Midbrain (tissue), 1 donor: ENCODE data around the gene OSBPL3.
"Not testable (repeated sequence)": the region's sequence is repeated elsewhere in the genome, so short reads cannot be mapped to it uniquely, and the experiment has no call there.

Experiments used
- DNase-seq: peaks from one replicate; lab custom pipeline; 2025; lab: John Stamatoyannopoulos, UW

Gene OSBPL3

GRCh38 chr7:24979863-24980533 lies at the start of gene OSBPL3:
OSBPL3 (minus strand) TSS chr7:24980178; CDS start chr7:24892472, 87,706 bp downstream.
- peak; percentile 98 for DNase-seq

GRCh38 chr7:25029075-25029474 lies 49.1 kb upstream of the OSBPL3 start:
- no peak for DNase-seq

- DNase-seq: no peak
These were observed 48.5 kb upstream of the OSBPL3 start for GRCh38 chr7:25028370-25029021.

GRCh38 chr7:25026156-25026555 lies 46.2 kb upstream of the OSBPL3 start:
- no peak for DNase-seq

GRCh38 chr7:25025218-25025671 lies 45.3 kb upstream of the OSBPL3 start:
- no peak for DNase-seq

GRCh38 chr7:25024066-25024465 lies 44.1 kb upstream of the OSBPL3 start:
- no peak for DNase-seq

GRCh38 chr7:25017671-25018070 lies 37.7 kb upstream of the OSBPL3 start:
- not testable (repeated sequence) for DNase-seq

GRCh38 chr7:25014756-25015155 lies 34.8 kb upstream of the OSBPL3 start:
- no peak for DNase-seq

GRCh38 chr7:25012710-25013109 lies 32.7 kb upstream of the OSBPL3 start:
- not testable (repeated sequence) for DNase-seq

- no peak for DNase-seq
These were observed 32.3 kb upstream of the OSBPL3 start for GRCh38 chr7:25012254-25012653.

GRCh38 chr7:25009257-25009656 lies 29.3 kb upstream of the OSBPL3 start:
- DNase-seq: no peak

- no peak for DNase-seq
These were observed 27.7 kb upstream of the OSBPL3 start for GRCh38 chr7:25007668-25008067.

- DNase-seq: no peak
These were observed 26.3 kb upstream of the OSBPL3 start for GRCh38 chr7:25006276-25006675.

- DNase-seq: no peak
These were observed 25.7 kb upstream of the OSBPL3 start for GRCh38 chr7:25005658-25006057.

GRCh38 chr7:25002786-25003185 lies 22.8 kb upstream of the OSBPL3 start:
- no peak for DNase-seq

- no peak for DNase-seq
These were observed 15.5 kb upstream of the OSBPL3 start for GRCh38 chr7:24995466-24995865.

- DNase-seq: no peak
These were observed 12.3 kb upstream of the OSBPL3 start for GRCh38 chr7:24992314-24992713.

GRCh38 chr7:24991353-24991752 lies 11.4 kb upstream of the OSBPL3 start:
- DNase-seq: no peak

- DNase-seq: no peak
These were observed 7.4 kb upstream of the OSBPL3 start for GRCh38 chr7:24987331-24987842.

GRCh38 chr7:24982917-24983316 lies 2.9 kb upstream of the OSBPL3 start:
- DNase-seq: no peak

- DNase-seq: peak; percentile 31
These were observed 1.4 kb upstream of the OSBPL3 start for GRCh38 chr7:24981171-24981951.

GRCh38 chr7:24980534-24981170 lies 674 bp upstream of the OSBPL3 start:
- DNase-seq: no peak
